HepG2 (cell line): ENCODE data around the gene PLEKHG5. TPM values are rescaled to one million over a fixed set of nuclear protein-coding genes. Genes with fewer than 3 reads are reported as not detected.

Experiments used
- ATAC-seq: fragments of 200-7000 bp; cut with Tn5 transposase; 3 replicates; pipeline ENCODE4 v1.9.1; 2020; ENCODE audit warnings: mild to moderate bottlenecking, moderate library complexity
- BruUV-seq: library from RNA; stranded (reverse); fragments of 400-500 nt; replicated peaks from 2 replicates; lab custom pipeline; 2021; lab: Mats Ljungman, UMichigan
- CTCF ChIA-PET: fragments of 300-600 bp; formaldehyde crosslinking; extraction: SDS; loops from one replicate; lab custom pipeline; 2021; ENCODE audit warnings: low total read pairs, inconsistent platforms, low intra/inter-chr PET ratio; lab: Yijun Ruan, JAX
- POLR2A ChIA-PET: fragments of 350-600 bp; sonication (Branson Sonifier 250); formaldehyde crosslinking; loops from one replicate; lab custom pipeline; 2020; ENCODE audit warnings: antibody characterized with exemption, inconsistent platforms; lab: Yijun Ruan, JAX
- DNase-seq: peaks from one replicate; pipeline ENCODE4 v3.0.0-alpha.2; 2015; ENCODE audit warnings: low spot score
- FAIRE-seq: peaks from 3 replicates; lab custom pipeline; 2011; peaks lifted over from hg19 to GRCh38; lab: Jason Lieb, UNC
- H2AFZ ChIP-seq: one replicate; pipeline ENCODE4 v1.6.1; 2011; ENCODE audit warnings: low read length, inconsistent platforms
- H3K27ac ChIP-seq: fragments of 300-600 bp; 3 replicates; pipeline ENCODE4 v1.8.0; 2011; ENCODE audit warnings: mixed run types, mild to moderate bottlenecking, mixed read lengths, low read length, inconsistent platforms; ENCODE audit not compliant: insufficient read depth; ENCODE audit errors: extremely low read length
- H3K27me3 ChIP-seq, 2 experiments: fragments of 200-600 bp in 1 of 2; 2 replicates in 1 of 2; 3 replicates in 1 of 2; pipeline versions ENCODE4 v1.6.0 to v1.8.0; 2011; ENCODE audit warnings: low read length in 2 of 2, mild to moderate bottlenecking in 2 of 2, moderate library complexity in 2 of 2, inconsistent platforms in 1 of 2; ENCODE audit not compliant: insufficient read depth in 2 of 2, control insufficient read depth in 1 of 2
- H3K36me3 ChIP-seq, 2 experiments: fragments of 200-600 bp in 1 of 2; replicated peaks in 1 of 2; 2 replicates in 1 of 2; 3 replicates in 1 of 2; pipeline versions ENCODE4 v1.5.1 to v1.8.0; 2011; ENCODE audit warnings: low read length in 2 of 2, inconsistent platforms in 1 of 2; ENCODE audit not compliant: insufficient read depth in 2 of 2, control insufficient read depth in 1 of 2
- H3K4me1 ChIP-seq: 2 replicates; pipeline ENCODE4 v1.5.1; 2012; ENCODE audit warnings: low read length, inconsistent platforms; ENCODE audit not compliant: insufficient read depth
- H3K4me2 ChIP-seq: 2 replicates; pipeline ENCODE4 v1.6.0; 2011; ENCODE audit warnings: low read depth, low read length, inconsistent platforms
- H3K4me3 ChIP-seq, 3 experiments: fragments of 200-600 bp in 1 of 3; sonication (generic), shearing (Covaris generic) in 1 of 3; replicated peaks in 1 of 3; 2 replicates each; pipeline ENCODE4 v1.5.1; 2011 to 2016; ENCODE audit warnings: low read length in 3 of 3, inconsistent platforms in 2 of 3, low read depth in 2 of 3, mild to moderate bottlenecking in 2 of 3, control low read depth in 1 of 3, mixed read lengths in 1 of 3; ENCODE audit not compliant: insufficient read depth in 1 of 3
- H3K79me2 ChIP-seq: one replicate; pipeline ENCODE4 v1.6.1; 2011; ENCODE audit warnings: low read length, inconsistent platforms; ENCODE audit not compliant: insufficient read depth
- H3K9ac ChIP-seq: 2 replicates; pipeline ENCODE4 v1.6.0; 2011; ENCODE audit warnings: mild to moderate bottlenecking, low read depth, low read length, inconsistent platforms; ENCODE audit not compliant: insufficient read depth
- H3K9me3 ChIP-seq: 2 replicates; pipeline ENCODE4 v1.5.1; 2012; ENCODE audit warnings: mild to moderate bottlenecking, low read length
- H4K20me1 ChIP-seq: 2 replicates; pipeline ENCODE4 v1.6.0; 2011; ENCODE audit warnings: inconsistent platforms, mild to moderate bottlenecking, low read length, moderate library complexity; ENCODE audit not compliant: insufficient read depth
- CBFB ChIP-seq: sonication (generic); formaldehyde crosslinking; IDR thresholded peaks from 2 replicates; pipeline ENCODE4 v1.4.0; 2020; ENCODE audit warnings: missing genetic modification reagents
- HDAC2 ChIP-seq: sonication (generic); formaldehyde crosslinking; IDR thresholded peaks from 2 replicates; pipeline ENCODE4 v1.4.0; 2020; ENCODE audit warnings: missing genetic modification reagents
- HOXA7 ChIP-seq: sonication (generic); formaldehyde crosslinking; IDR thresholded peaks from 2 replicates; pipeline ENCODE4 v1.8.1; 2022; ENCODE audit warnings: mild to moderate bottlenecking, missing genetic modification reagents, moderate library complexity
- JARID2 ChIP-seq: sonication (generic); formaldehyde crosslinking; IDR thresholded peaks from 2 replicates; pipeline ENCODE4 v1.8.1; 2023; ENCODE audit warnings: missing genetic modification reagents, inconsistent platforms; ENCODE audit not compliant: insufficient replicate concordance
- MAFF ChIP-seq: IDR thresholded peaks from 2 replicates; pipeline ENCODE4 v1.6.1; 2011; ENCODE audit warnings: low read depth, low read length, improper control_type of control experiment
- MLLT10 ChIP-seq: sonication (generic); formaldehyde crosslinking; IDR thresholded peaks from 2 replicates; pipeline ENCODE4 v1.4.0; 2020; ENCODE audit warnings: missing genetic modification reagents
- NFATC3 ChIP-seq: sonication (generic); formaldehyde crosslinking; IDR thresholded peaks from 2 replicates; pipeline ENCODE4 v1.5.1; 2020; ENCODE audit warnings: mild to moderate bottlenecking, missing genetic modification reagents
- RAD21 ChIP-seq: fragments of 450-650 bp; formaldehyde crosslinking; IDR thresholded peaks from 2 replicates; pipeline ENCODE4 v1.5.0; 2020; ENCODE audit warnings: mild to moderate bottlenecking
- RFX5 ChIP-seq: IDR thresholded peaks from 2 replicates; pipeline ENCODE4 v1.6.1; 2011; ENCODE audit warnings: low read depth, low read length, improper control_type of control experiment
- SRSF9 ChIP-seq: fragments of 200-400 bp; formaldehyde crosslinking; IDR thresholded peaks from 2 replicates; pipeline ENCODE4 v1.6.1; 2018; ENCODE audit warnings: borderline replicate concordance, mild to moderate bottlenecking, low read depth, low read length; ENCODE audit not compliant: insufficient read depth, poor library complexity, severe bottlenecking
- ZFP37 ChIP-seq: sonication (generic); formaldehyde crosslinking; IDR thresholded peaks from 2 replicates; pipeline ENCODE4 v1.4.0; 2020; ENCODE audit warnings: missing genetic modification reagents, borderline replicate concordance
- ZNF253 ChIP-seq: sonication (generic); formaldehyde crosslinking; IDR thresholded peaks from 2 replicates; pipeline ENCODE4 v1.8.0; 2022; ENCODE audit warnings: mild to moderate bottlenecking, missing genetic modification reagents, borderline replicate concordance
- ZNF33A ChIP-seq: sonication (generic); formaldehyde crosslinking; IDR thresholded peaks from 2 replicates; pipeline ENCODE4 v1.5.1; 2020; ENCODE audit warnings: missing genetic modification reagents, mild to moderate bottlenecking, moderate library complexity, borderline replicate concordance
- ZNF343 ChIP-seq: sonication (generic); formaldehyde crosslinking; IDR thresholded peaks from 2 replicates; pipeline ENCODE4 v1.4.0; 2020; ENCODE audit warnings: mild to moderate bottlenecking, missing genetic modification reagents
- ZNF468 ChIP-seq: sonication (generic); formaldehyde crosslinking; IDR thresholded peaks from 2 replicates; pipeline ENCODE4 v1.8.0; 2022; ENCODE audit warnings: mild to moderate bottlenecking, moderate library complexity, missing genetic modification reagents
- ZNF7 ChIP-seq: IDR thresholded peaks from 2 replicates; pipeline ENCODE4 v1.6.1; 2016; ENCODE audit warnings: missing biosample characterization, missing genetic modification reagents
- WGBS: methylation state at CpG from one replicate; pipeline ENCODE4 v1.1.6; 2017; ENCODE audit warnings: low lambda C conversion rate; 5-methylcytosine and 5-hydroxymethylcytosine counted together
- in situ Hi-C: cut with HindIII; loops from 2 replicates; pipeline ENCODE4 v1.10.0; 2017; ENCODE audit warnings: low pct_unique_long_range_greater_than_20kb; ENCODE audit not compliant: extremely low pct_ligation_motif_present
- intact Hi-C: fragments of 100-400 bp; cut with micrococcal nuclease; formaldehyde crosslinking; loops from one replicate; pipeline ENCODE4 v1.10.0; 2022; ENCODE audit not compliant: unreplicated experiment
- polyA plus RNA-seq, 8 experiments: library from polyadenylated mRNA; depleted of rRNA in 3 of 8; stranded (reverse) in 7 of 8; unstranded in 1 of 8; fragments of >200 nt; fragmentation: Illumina TruSeq in 4 of 8; extraction: Trizol in 4 of 8; gene quantifications; 2 replicates each; pipeline versions ENCODE4 v1.2.1 to v1.2.3, GENCODE V29; 2011 to 2016; ENCODE audit warnings: low read depth in 4 of 8, missing spikeins in 1 of 8, mixed read lengths in 1 of 8; ENCODE audit not compliant: insufficient read depth in 1 of 8
- total RNA-seq, 5 experiments: library from RNA; depleted of rRNA; stranded (reverse); fragments of >200 nt; fragmentation: Illumina TruSeq; extraction: Trizol; gene quantifications; 2 replicates each; pipeline ENCODE4 v1.2.3, GENCODE V29; 2016; ENCODE audit warnings: low read depth in 1 of 5
- TF ChIP-seq, protein P1 (sequence below): sonication (generic); formaldehyde crosslinking; IDR thresholded peaks from 2 replicates; pipeline ENCODE4 v1.4.0; 2020; ENCODE audit warnings: missing genetic modification reagents
- TF ChIP-seq, protein P2 (sequence below), 2 experiments: IDR thresholded peaks; 2 replicates each; pipeline ENCODE4 v1.6.1; 2011 to 2012; ENCODE audit warnings: low read length in 2 of 2, borderline replicate concordance in 1 of 2, low read depth in 1 of 2, mild to moderate bottlenecking in 1 of 2, moderate library complexity in 1 of 2

Gene PLEKHG5
- total and polyA plus RNA-seq, 2 of the 13 experiments (the other 11 are each of a cell fraction or from before 2014, with no cell fraction given): 1.9 to 3.5 TPM

DNA sequence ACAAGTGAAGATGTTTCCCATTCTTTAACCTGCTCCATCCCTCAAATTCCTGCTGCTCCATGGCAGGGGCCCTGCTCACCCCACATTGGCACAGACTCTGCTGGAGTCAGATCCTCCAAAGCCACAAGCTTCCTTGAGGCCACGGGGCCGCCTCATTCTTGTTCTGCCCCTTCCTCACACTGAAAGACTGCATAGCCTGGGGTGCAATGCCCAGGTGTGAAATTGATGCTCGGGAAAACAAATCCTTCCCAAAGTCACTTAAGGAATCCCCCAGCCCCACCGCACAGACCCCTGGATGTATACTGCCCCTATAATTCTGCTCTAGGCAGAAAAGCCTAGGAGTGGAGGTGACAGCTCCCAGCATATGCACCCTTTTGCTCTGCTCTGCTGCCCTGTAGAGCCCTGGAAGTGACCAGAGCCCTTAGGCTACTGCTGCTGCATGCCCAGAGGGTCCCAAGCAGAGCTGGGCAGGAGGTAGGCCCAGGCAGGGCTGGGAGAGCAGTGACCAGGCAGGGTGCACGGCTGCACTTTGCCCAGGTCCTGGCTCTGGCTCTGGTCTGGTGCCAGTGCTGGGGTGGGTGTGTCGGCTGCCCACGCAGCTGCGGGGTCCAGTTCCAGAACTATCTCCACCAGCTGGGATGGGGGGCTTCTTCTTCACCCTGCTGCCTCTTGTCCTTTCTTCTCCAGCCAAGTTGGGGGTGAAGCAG is 73.4 kb downstream of the PLEKHG5 start:
- no peak for ATAC-seq
- Histone ChIP-seq H4K20me1 (no peaks in the 10 kb centered on the region), H3K4me1 (peaks cover 40% of the 10 kb centered on the region)
- no peak for FAIRE-seq
- 29% methylated on average over 4 of the region's 8 CpGs for WGBS
- no peak for DNase-seq
- BruUV-seq: no TSS peak
- intact Hi-C loops: no loop called here
- no peak for TF ChIP-seq RAD21
- no peak for TF ChIP-seq CBFB (CRISPR knock-in tag)
- TF ChIP-seq ZNF33A: no peak
- no peak for TF ChIP-seq ZNF343 (CRISPR knock-in tag)
- TF ChIP-seq SRSF9: no peak
- no peak for TF ChIP-seq ZFP37 (CRISPR knock-in tag)
- no peak for TF ChIP-seq HOXA7 (CRISPR knock-in tag)
- no peak for TF ChIP-seq NFATC3 (CRISPR knock-in tag)
- TF ChIP-seq ZNF468 (CRISPR knock-in tag): no peak
- TF ChIP-seq MLLT10 (CRISPR knock-in tag): no peak
- TF ChIP-seq ZNF253 (CRISPR knock-in tag): no peak
- no peak for TF ChIP-seq ZNF7 (CRISPR knock-in tag)
- TF ChIP-seq MAFF: no peak
- no peak for TF ChIP-seq JARID2 (CRISPR knock-in tag)
- TF ChIP-seq, protein P1, sequence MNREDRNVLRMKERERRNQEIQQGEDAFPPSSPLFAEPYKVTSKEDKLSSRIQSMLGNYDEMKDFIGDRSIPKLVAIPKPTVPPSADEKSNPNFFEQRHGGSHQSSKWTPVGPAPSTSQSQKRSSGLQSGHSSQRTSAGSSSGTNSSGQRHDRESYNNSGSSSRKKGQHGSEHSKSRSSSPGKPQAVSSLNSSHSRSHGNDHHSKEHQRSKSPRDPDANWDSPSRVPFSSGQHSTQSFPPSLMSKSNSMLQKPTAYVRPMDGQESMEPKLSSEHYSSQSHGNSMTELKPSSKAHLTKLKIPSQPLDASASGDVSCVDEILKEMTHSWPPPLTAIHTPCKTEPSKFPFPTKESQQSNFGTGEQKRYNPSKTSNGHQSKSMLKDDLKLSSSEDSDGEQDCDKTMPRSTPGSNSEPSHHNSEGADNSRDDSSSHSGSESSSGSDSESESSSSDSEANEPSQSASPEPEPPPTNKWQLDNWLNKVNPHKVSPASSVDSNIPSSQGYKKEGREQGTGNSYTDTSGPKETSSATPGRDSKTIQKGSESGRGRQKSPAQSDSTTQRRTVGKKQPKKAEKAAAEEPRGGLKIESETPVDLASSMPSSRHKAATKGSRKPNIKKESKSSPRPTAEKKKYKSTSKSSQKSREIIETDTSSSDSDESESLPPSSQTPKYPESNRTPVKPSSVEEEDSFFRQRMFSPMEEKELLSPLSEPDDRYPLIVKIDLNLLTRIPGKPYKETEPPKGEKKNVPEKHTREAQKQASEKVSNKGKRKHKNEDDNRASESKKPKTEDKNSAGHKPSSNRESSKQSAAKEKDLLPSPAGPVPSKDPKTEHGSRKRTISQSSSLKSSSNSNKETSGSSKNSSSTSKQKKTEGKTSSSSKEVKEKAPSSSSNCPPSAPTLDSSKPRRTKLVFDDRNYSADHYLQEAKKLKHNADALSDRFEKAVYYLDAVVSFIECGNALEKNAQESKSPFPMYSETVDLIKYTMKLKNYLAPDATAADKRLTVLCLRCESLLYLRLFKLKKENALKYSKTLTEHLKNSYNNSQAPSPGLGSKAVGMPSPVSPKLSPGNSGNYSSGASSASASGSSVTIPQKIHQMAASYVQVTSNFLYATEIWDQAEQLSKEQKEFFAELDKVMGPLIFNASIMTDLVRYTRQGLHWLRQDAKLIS (CRISPR knock-in tag): no peak
- TF ChIP-seq RFX5: no peak
- TF ChIP-seq, protein P2, sequence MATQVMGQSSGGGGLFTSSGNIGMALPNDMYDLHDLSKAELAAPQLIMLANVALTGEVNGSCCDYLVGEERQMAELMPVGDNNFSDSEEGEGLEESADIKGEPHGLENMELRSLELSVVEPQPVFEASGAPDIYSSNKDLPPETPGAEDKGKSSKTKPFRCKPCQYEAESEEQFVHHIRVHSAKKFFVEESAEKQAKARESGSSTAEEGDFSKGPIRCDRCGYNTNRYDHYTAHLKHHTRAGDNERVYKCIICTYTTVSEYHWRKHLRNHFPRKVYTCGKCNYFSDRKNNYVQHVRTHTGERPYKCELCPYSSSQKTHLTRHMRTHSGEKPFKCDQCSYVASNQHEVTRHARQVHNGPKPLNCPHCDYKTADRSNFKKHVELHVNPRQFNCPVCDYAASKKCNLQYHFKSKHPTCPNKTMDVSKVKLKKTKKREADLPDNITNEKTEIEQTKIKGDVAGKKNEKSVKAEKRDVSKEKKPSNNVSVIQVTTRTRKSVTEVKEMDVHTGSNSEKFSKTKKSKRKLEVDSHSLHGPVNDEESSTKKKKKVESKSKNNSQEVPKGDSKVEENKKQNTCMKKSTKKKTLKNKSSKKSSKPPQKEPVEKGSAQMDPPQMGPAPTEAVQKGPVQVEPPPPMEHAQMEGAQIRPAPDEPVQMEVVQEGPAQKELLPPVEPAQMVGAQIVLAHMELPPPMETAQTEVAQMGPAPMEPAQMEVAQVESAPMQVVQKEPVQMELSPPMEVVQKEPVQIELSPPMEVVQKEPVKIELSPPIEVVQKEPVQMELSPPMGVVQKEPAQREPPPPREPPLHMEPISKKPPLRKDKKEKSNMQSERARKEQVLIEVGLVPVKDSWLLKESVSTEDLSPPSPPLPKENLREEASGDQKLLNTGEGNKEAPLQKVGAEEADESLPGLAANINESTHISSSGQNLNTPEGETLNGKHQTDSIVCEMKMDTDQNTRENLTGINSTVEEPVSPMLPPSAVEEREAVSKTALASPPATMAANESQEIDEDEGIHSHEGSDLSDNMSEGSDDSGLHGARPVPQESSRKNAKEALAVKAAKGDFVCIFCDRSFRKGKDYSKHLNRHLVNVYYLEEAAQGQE (IDR thresholded peaks at IDR 0.05; ENCODE audit: borderline replicate concordance in 1 of 2, low read depth in 1 of 2, low read length in 2 of 2): no peak
- TF ChIP-seq HDAC2 (CRISPR knock-in tag): no peak
- TF ChIP-seq, all 625 proteins: peak for 0
- Histone ChIP-seq H3K4me2 (no peak overlapping the region), H3K27ac (no peak overlapping the region), H2AFZ (no peak overlapping the region), H3K36me3 (no peaks in the 10 kb centered on the region), H3K9ac (no peak overlapping the region), H3K27me3 (peaks cover 20 to 80% of the 10 kb centered on the region in 2 experiments), H3K4me3 (no peak overlapping the region), H3K9me3 (no peaks in the 10 kb centered on the region), H3K79me2 (no peaks in the 10 kb centered on the region)
- ChIA-PET POLR2A (no interaction called here), CTCF (no interaction called here)
- in situ Hi-C loops: loop anchor here (10.0 kb wide), 1 partner anchor 173 kb away; the partner anchor contains the start of gene HES3
